Panc1 (cell line): ENCODE data around the gene NINL. TPM values are rescaled to one million over a fixed set of nuclear protein-coding genes. Genes with fewer than 3 reads are reported as not detected.

Experiments used
- ATAC-seq: fragments of 200-7000 bp; cut with Tn5 transposase; 2 replicates; pipeline ENCODE4 v1.9.1; 2020; ENCODE audit warnings: mild to moderate bottlenecking, moderate library complexity
- BruUV-seq: library from RNA; stranded (reverse); fragments of 400-500 nt; replicated peaks from 2 replicates; lab custom pipeline; 2021; lab: Mats Ljungman, UMichigan
- CTCF ChIA-PET: fragments of 300-600 bp; sonication (Branson Sonifier 250); formaldehyde crosslinking; loops from one replicate; lab custom pipeline; 2022; ENCODE audit warnings: antibody characterized with exemption; lab: Charles Lee
- POLR2A ChIA-PET: fragments of 300-600 bp; sonication (Branson Sonifier 250); formaldehyde crosslinking; loops from one replicate; lab custom pipeline; 2022; ENCODE audit warnings: antibody characterized with exemption; lab: Charles Lee
- DNase-seq: peaks from one replicate; pipeline ENCODE4 v3.0.0-alpha.2; 2010; ENCODE audit warnings: low read depth, low spot score
- H3K27ac ChIP-seq: 2 replicates; pipeline ENCODE4 v1.5.1; 2011; ENCODE audit warnings: mild to moderate bottlenecking, low read length, inconsistent platforms
- H3K27me3 ChIP-seq: fragments of 200-500 bp; sonication (Bioruptor generic); 2 replicates; pipeline ENCODE4 v1.6.0; 2014; ENCODE audit warnings: low read length, inconsistent platforms; ENCODE audit not compliant: control insufficient read depth, insufficient read depth
- H3K36me3 ChIP-seq: fragments of 200-500 bp; sonication (Bioruptor generic); 2 replicates; pipeline ENCODE4 v1.5.1; 2014; ENCODE audit warnings: inconsistent platforms, mild to moderate bottlenecking, low read length, moderate library complexity; ENCODE audit not compliant: control insufficient read depth, insufficient read depth
- H3K4me1 ChIP-seq: 2 replicates; pipeline ENCODE4 v1.5.1; 2011; ENCODE audit warnings: inconsistent platforms, mild to moderate bottlenecking, low read length, moderate library complexity; ENCODE audit not compliant: control insufficient read depth, insufficient read depth
- H3K4me3 ChIP-seq, 2 experiments: 2 replicates each; pipeline ENCODE4 v1.5.1; 2011 to 2012; ENCODE audit warnings: low read depth in 2 of 2, low read length in 2 of 2, mild to moderate bottlenecking in 2 of 2, inconsistent platforms in 1 of 2, moderate library complexity in 1 of 2
- H3K9me3 ChIP-seq: fragments of 200-500 bp; sonication (Bioruptor generic); 2 replicates; pipeline ENCODE4 v1.5.1; 2014; ENCODE audit warnings: low read depth, mild to moderate bottlenecking, inconsistent platforms, low read length, moderate library complexity; ENCODE audit not compliant: control insufficient read depth, insufficient read depth
- POLR2AphosphoS5 ChIP-seq: IDR thresholded peaks from 2 replicates; pipeline ENCODE4 v1.6.1; 2012; ENCODE audit warnings: mild to moderate bottlenecking, low read depth, low read length, moderate library complexity
- SIN3A ChIP-seq: IDR thresholded peaks from 2 replicates; pipeline ENCODE4 v1.6.1; 2012; ENCODE audit warnings: low read depth, mild to moderate bottlenecking, low read length, moderate library complexity, borderline replicate concordance; ENCODE audit not compliant: insufficient read depth
- TCF7L2 ChIP-seq: IDR thresholded peaks from 2 replicates; pipeline ENCODE4 v1.6.1; 2011; ENCODE audit warnings: mild to moderate bottlenecking, low read depth, low read length, inconsistent platforms
- in situ Hi-C: cut with HindIII; loops from 2 replicates; pipeline ENCODE4 v1.10.0; 2016; ENCODE audit warnings: low sequenced_read_pairs, low pct_unique_long_range_greater_than_20kb
- intact Hi-C: fragments of 100-400 bp; cut with micrococcal nuclease; formaldehyde crosslinking; loops from one replicate; pipeline ENCODE4 v1.10.0; 2022; ENCODE audit not compliant: unreplicated experiment
- total RNA-seq: library from RNA; stranded (reverse); gene quantifications from one replicate; pipeline ENCODE4 v1.2.1, GENCODE V29; 2021; ENCODE audit not compliant: unreplicated experiment
- TF ChIP-seq, protein P1 (sequence below): fragments of 450-650 bp; IDR thresholded peaks from 2 replicates; pipeline ENCODE4 v1.5.1; 2017; ENCODE audit warnings: mild to moderate bottlenecking
- TF ChIP-seq, protein P2 (sequence below), 2 experiments: IDR thresholded peaks; 2 replicates each; pipeline ENCODE4 v1.6.1; 2011 to 2012; ENCODE audit warnings: low read depth in 2 of 2, control low read depth in 1 of 2, low read length in 1 of 2, mild to moderate bottlenecking in 1 of 2, moderate library complexity in 1 of 2; ENCODE audit not compliant: insufficient read depth in 1 of 2

NINL gene
- total RNA-seq, 1 experiment from 2014 or later: 25.0 TPM

DNA sequence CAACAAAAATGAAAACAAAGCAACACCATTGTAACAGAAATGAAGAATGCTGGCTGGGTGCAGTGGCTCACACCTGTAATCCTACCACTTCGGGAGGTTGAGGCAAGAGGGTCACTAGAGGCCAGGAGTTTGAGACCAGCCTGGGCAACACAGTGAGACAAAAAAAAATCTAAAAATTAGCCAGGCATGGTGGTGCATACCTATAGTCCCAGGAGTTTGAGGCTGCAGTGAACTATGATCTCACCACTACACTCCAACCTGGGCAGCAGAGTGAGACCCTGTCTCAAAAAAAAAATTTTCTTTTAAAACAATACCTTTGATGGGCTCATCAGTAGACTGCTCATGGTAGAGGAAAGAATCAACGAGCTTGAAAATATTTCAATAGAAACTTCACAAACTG lies 18.5 kb downstream of the NINL start:
- H3K27me3 ChIP-seq: no peaks in the 10 kb centered on the region
- no peak for DNase-seq
- H3K36me3 ChIP-seq: no peaks in the 10 kb centered on the region
- no TSS peak for BruUV-seq
- intact Hi-C loops: no loop called here
- POLR2A ChIA-PET: no interaction called here
- in situ Hi-C loops: no loop called here
- no peak overlapping the region for H3K27ac ChIP-seq
- H3K4me1 ChIP-seq: no peaks in the 10 kb centered on the region
- H3K9me3 ChIP-seq: peaks cover 7% of the 10 kb centered on the region; the same call in 1 of the 2 replicates
- ATAC-seq: no peak
- CTCF ChIA-PET: no interaction called here
- no peak for TF ChIP-seq SIN3A
- no peak overlapping the region for H3K4me3 ChIP-seq

DNA sequence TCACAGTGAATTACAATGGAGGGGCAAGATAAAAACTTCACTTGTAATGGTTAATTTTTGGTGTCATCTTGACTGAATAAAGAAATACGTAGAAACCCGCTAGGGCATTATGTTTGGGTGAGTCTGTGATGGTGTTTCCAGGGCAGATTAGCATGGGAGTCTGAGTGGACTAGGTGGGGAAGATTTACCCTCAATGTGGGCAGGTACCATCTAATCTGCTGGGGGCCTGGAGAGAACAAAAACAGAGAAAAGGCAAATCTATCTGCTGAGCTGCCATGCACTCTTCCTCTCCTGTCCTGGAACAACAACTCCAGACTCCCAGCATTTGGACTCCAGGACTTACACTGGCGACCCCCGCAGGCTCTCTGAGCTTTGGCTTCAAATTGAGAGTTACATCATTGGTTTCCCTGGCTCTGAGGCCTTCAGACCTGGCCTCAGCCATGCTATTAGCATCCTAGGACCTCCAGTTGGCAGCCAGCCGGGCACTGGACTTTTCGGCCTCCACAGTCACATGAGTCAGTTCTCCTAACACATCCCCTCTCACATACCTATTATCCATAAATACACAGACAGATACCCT lies 19.7 kb downstream of the NINL start:
- BruUV-seq: no TSS peak
- ChIA-PET CTCF (no interaction called here), POLR2A (no interaction called here)
- Histone ChIP-seq H3K4me1 (no peaks in the 10 kb centered on the region), H3K27me3 (no peaks in the 10 kb centered on the region), H3K36me3 (no peaks in the 10 kb centered on the region), H3K4me3 (no peak overlapping the region), H3K9me3 (peaks cover 7% of the 10 kb centered on the region; the same call in 1 of the 2 replicates), H3K27ac (no peak overlapping the region)
- TF ChIP-seq, protein P1, sequence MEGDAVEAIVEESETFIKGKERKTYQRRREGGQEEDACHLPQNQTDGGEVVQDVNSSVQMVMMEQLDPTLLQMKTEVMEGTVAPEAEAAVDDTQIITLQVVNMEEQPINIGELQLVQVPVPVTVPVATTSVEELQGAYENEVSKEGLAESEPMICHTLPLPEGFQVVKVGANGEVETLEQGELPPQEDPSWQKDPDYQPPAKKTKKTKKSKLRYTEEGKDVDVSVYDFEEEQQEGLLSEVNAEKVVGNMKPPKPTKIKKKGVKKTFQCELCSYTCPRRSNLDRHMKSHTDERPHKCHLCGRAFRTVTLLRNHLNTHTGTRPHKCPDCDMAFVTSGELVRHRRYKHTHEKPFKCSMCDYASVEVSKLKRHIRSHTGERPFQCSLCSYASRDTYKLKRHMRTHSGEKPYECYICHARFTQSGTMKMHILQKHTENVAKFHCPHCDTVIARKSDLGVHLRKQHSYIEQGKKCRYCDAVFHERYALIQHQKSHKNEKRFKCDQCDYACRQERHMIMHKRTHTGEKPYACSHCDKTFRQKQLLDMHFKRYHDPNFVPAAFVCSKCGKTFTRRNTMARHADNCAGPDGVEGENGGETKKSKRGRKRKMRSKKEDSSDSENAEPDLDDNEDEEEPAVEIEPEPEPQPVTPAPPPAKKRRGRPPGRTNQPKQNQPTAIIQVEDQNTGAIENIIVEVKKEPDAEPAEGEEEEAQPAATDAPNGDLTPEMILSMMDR: no peak
- TF ChIP-seq POLR2AphosphoS5 (no peak), TCF7L2 (no peak), SIN3A (no peak)
- TF ChIP-seq, protein P2, sequence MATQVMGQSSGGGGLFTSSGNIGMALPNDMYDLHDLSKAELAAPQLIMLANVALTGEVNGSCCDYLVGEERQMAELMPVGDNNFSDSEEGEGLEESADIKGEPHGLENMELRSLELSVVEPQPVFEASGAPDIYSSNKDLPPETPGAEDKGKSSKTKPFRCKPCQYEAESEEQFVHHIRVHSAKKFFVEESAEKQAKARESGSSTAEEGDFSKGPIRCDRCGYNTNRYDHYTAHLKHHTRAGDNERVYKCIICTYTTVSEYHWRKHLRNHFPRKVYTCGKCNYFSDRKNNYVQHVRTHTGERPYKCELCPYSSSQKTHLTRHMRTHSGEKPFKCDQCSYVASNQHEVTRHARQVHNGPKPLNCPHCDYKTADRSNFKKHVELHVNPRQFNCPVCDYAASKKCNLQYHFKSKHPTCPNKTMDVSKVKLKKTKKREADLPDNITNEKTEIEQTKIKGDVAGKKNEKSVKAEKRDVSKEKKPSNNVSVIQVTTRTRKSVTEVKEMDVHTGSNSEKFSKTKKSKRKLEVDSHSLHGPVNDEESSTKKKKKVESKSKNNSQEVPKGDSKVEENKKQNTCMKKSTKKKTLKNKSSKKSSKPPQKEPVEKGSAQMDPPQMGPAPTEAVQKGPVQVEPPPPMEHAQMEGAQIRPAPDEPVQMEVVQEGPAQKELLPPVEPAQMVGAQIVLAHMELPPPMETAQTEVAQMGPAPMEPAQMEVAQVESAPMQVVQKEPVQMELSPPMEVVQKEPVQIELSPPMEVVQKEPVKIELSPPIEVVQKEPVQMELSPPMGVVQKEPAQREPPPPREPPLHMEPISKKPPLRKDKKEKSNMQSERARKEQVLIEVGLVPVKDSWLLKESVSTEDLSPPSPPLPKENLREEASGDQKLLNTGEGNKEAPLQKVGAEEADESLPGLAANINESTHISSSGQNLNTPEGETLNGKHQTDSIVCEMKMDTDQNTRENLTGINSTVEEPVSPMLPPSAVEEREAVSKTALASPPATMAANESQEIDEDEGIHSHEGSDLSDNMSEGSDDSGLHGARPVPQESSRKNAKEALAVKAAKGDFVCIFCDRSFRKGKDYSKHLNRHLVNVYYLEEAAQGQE (IDR thresholded peaks at IDR 0.05; ENCODE audit: insufficient read depth in 1 of 2, low read depth in 2 of 2, low read length in 1 of 2): no peak
- in situ Hi-C loops (no loop called here), intact Hi-C loops (no loop called here)
- DNase-seq: no peak
- ATAC-seq: no peak

DNA sequence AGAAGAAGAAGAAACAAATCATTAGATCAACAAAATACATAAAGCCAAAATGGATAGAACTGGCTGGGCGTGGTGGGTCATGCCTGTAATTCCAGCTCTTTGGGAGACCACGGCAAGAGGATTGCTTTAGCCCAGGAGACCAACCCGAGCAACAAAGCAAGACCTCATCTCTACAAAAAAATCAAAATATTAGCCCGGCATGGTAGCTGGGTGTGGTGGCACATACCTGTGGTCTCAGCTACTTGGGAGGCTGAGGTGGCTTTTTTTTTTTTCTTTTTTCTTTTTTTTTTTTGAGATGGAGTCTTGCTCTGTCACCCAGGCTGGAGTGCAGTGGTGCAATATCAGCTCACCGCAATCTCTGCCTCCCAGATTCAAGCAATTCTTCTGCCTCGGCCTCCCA lies 21.5 kb downstream of the NINL start:
- DNase-seq: no peak
- in situ Hi-C loops (no loop called here), intact Hi-C loops (no loop called here)
- Histone ChIP-seq H3K9me3 (peaks cover 7% of the 10 kb centered on the region; the same call in 1 of the 2 replicates), H3K27me3 (no peaks in the 10 kb centered on the region), H3K36me3 (no peaks in the 10 kb centered on the region), H3K4me3 (no peak overlapping the region), H3K4me1 (no peaks in the 10 kb centered on the region), H3K27ac (no peak overlapping the region)
- TF ChIP-seq SIN3A: no peak
- TF ChIP-seq, protein P1: no peak
- TF ChIP-seq, protein P2 (IDR thresholded peaks at IDR 0.05; ENCODE audit: insufficient read depth in 1 of 2, low read depth in 2 of 2, low read length in 1 of 2): no peak
- TF ChIP-seq POLR2AphosphoS5: no peak
- no peak for TF ChIP-seq TCF7L2
- ATAC-seq: no peak
- ChIA-PET POLR2A (interaction anchor here (0.7 kb wide), 1 partner anchor 305 kb away, joined by 3 read pairs; no protein-coding TSS in a partner anchor), CTCF (no interaction called here)
- no TSS peak for BruUV-seq
